Effector memory CD4-positive, alpha-beta T cell (primary cell): ENCODE results near the gene HCFC2.

Experiments used
- DNase-seq, 3 donors: peaks; one replicate each; pipeline ENCODE4 v3.0.0-alpha.2; 2020
- H3K27ac ChIP-seq: 2 replicates; pipeline ENCODE4 v1.7.0; 2013; ENCODE audit warnings: mild to moderate bottlenecking, low read length, moderate library complexity; ENCODE audit not compliant: insufficient read depth, poor library complexity, severe bottlenecking
- H3K27me3 ChIP-seq: replicated peaks from 2 replicates; pipeline ENCODE4 v1.7.0; 2013; ENCODE audit warnings: mild to moderate bottlenecking, low read length; ENCODE audit not compliant: insufficient read depth, control insufficient read depth, poor library complexity, severe bottlenecking
- H3K36me3 ChIP-seq: 2 replicates; pipeline ENCODE4 v1.7.0; 2013; ENCODE audit warnings: mild to moderate bottlenecking, low read length, moderate library complexity; ENCODE audit not compliant: control insufficient read depth, insufficient read depth
- H3K4me1 ChIP-seq: 2 replicates; pipeline ENCODE4 v1.7.0; 2013; ENCODE audit warnings: low read length, mild to moderate bottlenecking; ENCODE audit not compliant: control insufficient read depth, insufficient read depth, poor library complexity, severe bottlenecking
- H3K4me3 ChIP-seq: 2 replicates; pipeline ENCODE4 v1.7.0; 2013; ENCODE audit warnings: low read length, low read depth, mild to moderate bottlenecking; ENCODE audit not compliant: insufficient read depth, poor library complexity, severe bottlenecking
- H3K9me3 ChIP-seq: 2 replicates; pipeline ENCODE4 v1.7.0; 2013; ENCODE audit warnings: mild to moderate bottlenecking, low read length, moderate library complexity; ENCODE audit not compliant: control insufficient read depth

HCFC2 gene

DNA sequence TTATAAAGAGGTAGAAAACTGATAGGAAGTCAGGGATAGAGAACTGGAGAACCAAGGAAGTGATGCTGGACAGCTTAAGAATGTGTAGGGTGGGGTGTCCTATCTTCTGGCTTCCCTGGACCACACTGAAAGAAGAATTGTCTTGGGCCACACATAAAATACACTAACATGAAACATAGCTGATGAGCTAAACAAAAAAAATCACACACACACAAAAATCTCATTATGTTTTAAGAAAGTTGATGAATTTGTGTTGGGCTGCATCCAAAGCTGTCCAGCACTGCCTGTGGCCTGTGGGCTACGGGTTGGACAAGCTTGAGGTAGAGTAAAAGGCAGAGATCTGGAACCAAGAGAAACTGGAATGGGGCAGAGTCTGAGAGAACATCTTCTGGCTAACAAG is 21.8 kb upstream of the HCFC2 start:
- Histone ChIP-seq H3K9me3 (no peaks in the 10 kb centered on the region), H3K27ac (no peak overlapping the region), H3K4me1 (no peaks in the 10 kb centered on the region), H3K27me3 (no peaks in the 10 kb centered on the region), H3K36me3 (no peaks in the 10 kb centered on the region), H3K4me3 (no peak overlapping the region)
- DNase-seq, result no peak

DNA sequence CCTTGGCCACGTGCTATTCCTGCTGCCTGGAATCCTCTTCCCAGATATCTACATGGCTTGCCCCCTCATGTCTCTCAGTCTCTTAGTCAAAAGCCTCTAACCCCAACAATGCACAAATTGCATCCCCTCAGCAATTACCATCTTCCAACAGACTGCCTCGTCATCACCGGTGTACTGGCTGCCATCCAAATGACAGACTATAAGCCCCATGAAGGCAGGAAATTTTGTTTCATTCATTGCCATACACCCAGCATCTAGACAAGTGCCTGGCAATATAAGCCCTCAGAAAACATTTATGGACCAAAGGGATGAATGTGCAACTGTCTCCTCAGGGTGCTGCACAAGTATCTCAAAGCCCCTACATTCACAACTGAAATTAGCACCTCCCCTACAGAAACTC is 20.2 kb upstream of the HCFC2 start:
- no peak for DNase-seq
- no peak overlapping the region for H3K4me3 ChIP-seq
- H3K9me3 ChIP-seq, result no peaks in the 10 kb centered on the region
- no peak overlapping the region for H3K27ac ChIP-seq
- no peaks in the 10 kb centered on the region for H3K36me3 ChIP-seq
- no peaks in the 10 kb centered on the region for H3K4me1 ChIP-seq
- no peaks in the 10 kb centered on the region for H3K27me3 ChIP-seq

DNA sequence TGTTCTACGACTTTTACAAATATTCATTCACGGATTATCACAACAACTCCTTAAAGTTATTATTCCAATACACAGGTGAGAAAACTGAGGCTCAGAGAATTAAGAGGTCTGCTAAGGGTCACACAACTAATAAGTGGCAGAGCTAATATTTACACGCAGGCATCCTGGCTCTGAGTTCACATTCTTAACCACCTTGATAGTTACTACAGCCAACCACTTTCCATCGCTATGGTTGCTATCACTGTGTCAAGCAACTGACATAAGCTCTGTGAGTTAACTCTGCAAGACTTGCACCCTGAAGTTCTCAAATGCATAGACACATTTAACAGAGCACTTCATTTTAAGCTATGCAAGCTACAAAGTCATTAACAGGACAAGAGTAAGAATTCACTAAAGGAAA is 18.0 kb upstream of the HCFC2 start:
- no peak for DNase-seq
- Histone ChIP-seq H3K4me3 (no peak overlapping the region), H3K27ac (no peak overlapping the region), H3K27me3 (peaks cover 8% of the 10 kb centered on the region), H3K36me3 (no peaks in the 10 kb centered on the region), H3K4me1 (no peaks in the 10 kb centered on the region), H3K9me3 (no peaks in the 10 kb centered on the region)

DNA sequence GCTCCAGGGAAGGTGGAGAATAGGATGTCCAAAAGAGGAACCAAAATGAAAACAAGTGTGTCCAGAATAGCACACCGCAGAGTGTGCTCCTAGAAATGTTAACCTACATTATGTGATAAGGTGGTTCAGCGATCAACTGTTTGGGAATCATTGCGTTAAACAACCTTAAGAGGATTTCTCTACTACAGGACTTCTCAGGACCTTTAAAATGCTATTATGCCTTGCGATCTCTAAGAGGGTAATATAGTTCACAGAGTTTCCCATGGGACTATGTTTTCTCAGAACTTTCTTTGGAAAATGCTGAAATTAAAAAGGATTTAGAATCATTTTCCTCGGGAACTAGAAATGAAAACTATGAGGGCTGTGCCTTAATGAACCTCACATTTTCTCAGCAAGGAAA is 16.2 kb upstream of the HCFC2 start:
- peaks cover 13% of the 10 kb centered on the region for H3K27me3 ChIP-seq
- H3K9me3 ChIP-seq, result no peaks in the 10 kb centered on the region
- no peaks in the 10 kb centered on the region for H3K36me3 ChIP-seq
- H3K27ac ChIP-seq, result no peak overlapping the region
- no peaks in the 10 kb centered on the region for H3K4me1 ChIP-seq
- no peak for DNase-seq
- no peak overlapping the region for H3K4me3 ChIP-seq

DNA sequence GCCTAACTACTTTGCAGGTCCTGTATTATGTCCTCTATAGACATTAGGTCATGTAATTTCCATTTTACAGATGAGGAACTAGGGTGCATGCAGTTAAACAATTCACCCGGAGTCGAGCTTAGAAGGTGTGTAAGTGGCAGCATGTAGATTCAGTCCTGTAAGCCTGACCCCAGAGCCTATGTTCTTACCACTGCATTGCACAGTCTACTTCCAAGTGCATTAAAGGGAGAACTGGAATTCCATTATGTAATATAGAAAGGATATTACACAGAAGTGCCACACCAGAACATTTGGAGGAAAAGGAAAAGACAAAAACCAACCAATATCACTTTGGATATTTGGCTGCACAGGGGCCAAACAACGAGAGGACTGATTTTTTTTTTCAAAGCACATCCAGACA is 15.5 kb upstream of the HCFC2 start:
- Histone ChIP-seq H3K4me1 (no peaks in the 10 kb centered on the region), H3K27me3 (peaks cover 13% of the 10 kb centered on the region), H3K9me3 (no peaks in the 10 kb centered on the region), H3K4me3 (no peak overlapping the region), H3K27ac (no peak overlapping the region), H3K36me3 (no peaks in the 10 kb centered on the region)
- DNase-seq, result no peak

DNA sequence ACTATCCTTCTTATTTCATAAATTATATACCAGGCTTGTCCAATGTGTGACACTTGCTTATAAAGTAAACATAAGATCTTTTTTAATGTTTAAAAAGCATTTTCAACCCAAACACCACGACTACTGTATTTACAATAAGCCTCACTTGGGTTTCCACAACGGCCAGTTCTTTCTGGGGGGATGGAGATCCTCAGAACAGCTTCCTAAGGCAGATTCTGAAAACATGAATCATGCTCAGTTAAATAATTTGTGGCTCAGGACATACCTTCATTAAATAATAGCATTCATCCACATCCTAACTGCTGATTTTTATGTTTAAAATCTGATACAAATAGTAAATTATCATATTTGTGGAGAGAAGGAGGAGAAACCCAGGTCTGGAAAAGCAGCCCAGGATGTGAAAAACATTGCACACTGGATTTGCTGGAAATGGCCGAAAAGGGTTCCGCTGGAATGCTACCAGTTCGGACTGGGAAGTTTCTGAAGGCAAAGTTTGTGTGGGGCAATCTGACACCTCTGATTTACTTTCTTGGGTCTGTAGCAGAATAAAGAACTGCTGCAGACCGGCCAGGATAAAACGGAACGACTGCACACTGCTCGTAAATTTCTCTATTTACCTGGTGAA is 14.9 kb upstream of the HCFC2 start:
- H3K4me1 ChIP-seq, result no peaks in the 10 kb centered on the region
- no peaks in the 10 kb centered on the region for H3K9me3 ChIP-seq
- H3K36me3 ChIP-seq, result no peaks in the 10 kb centered on the region
- H3K27ac ChIP-seq, result no peak overlapping the region
- H3K27me3 ChIP-seq, result peaks cover 13% of the 10 kb centered on the region
- H3K4me3 ChIP-seq, result no peak overlapping the region
- no peak for DNase-seq

DNA sequence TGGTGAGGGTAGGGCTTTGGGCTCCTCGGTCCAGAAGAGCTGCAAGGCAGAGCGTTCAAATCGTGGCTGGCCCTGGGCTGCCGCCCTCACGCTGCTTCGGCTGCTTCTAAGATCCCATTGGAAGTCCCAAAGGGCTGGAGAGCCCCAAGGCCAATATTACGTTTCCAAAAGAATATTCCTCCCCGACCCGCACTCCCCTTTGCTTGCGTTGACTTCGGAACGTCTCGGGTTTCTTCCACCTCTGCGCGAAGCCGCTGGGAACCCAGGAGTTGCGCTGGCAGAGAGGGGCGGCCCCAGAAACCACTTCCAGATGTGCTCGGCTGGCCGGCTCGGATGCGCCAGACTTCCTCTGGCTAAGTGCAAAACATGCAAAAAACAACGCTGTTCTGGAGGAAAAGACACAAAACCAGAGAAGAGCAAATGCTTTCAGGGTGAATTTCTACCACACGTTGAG is 14.4 kb upstream of the HCFC2 start, which contains the start of gene GLT8D2:
Gene GLT8D2 (minus strand): TSS at position 285 of the 454 bp plus-strand sequence. CDS start 30,539 bp downstream, outside the sequence.
- Histone ChIP-seq H3K27me3 (peaks cover 13% of the 10 kb centered on the region), H3K27ac (no peak within 1 kb of the TSS), H3K9me3 (no peaks in the 10 kb centered on the region), H3K36me3 (no peaks in the 10 kb centered on the region), H3K4me1 (no peaks in the 10 kb centered on the region), H3K4me3 (no peak within 1 kb of the TSS)
- DNase-seq, result no peak

DNA sequence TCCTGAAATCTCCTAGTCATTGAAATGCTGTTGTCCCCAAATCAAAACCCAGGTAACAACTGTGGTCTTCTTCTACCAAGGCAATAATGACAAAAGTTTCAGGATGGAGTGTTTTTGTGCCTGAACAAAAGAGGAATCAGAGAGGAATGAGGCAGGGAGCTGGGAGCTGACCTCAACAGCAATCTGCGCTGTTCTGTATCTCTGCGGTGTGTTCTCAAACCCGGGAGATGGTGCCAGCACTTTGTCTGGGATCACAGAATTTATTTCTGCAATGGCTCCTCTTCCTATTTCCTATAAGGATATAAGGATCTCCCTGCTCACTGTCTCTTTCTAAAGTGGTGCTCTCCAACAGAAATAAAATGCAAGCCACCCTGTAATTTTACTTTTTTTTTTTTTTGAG is 13.9 kb upstream of the HCFC2 start:
- peaks cover 13% of the 10 kb centered on the region for H3K27me3 ChIP-seq
- H3K9me3 ChIP-seq, result no peaks in the 10 kb centered on the region
- H3K4me3 ChIP-seq, result no peak overlapping the region
- H3K4me1 ChIP-seq, result no peaks in the 10 kb centered on the region
- no peak overlapping the region for H3K27ac ChIP-seq
- DNase-seq, result no peak
- H3K36me3 ChIP-seq, result no peaks in the 10 kb centered on the region

DNA sequence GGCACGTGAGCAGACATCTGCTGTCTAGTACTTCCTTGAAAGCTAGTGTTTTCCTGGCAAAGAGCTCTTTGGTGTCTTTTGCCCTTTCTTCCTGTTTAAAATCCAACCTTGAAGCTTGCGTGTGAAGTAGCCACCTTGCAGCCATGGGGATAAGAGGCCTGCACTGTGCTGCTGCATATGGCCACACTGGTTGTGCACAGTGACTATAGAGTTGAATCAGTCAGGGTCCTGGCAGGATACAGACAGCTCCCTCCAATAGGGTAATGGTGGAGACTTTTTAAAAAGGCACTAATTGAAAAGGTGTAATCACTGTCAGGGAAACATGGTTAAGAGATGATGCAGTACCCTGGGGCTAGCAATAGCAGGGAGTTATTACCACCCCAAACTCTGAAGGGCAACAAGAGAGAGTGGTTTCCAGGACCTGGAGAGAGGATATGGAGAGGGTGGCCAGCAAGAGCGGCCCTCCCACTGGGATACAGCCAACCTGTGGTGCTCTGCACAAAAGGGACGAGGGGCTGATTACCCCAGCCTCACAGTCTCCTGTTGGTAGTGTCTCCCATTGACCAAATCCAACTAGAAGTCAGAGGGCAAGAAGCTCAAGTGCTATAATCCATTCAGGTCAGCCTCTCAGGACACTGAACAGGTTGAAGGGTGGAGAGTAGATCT is 9.5 kb upstream of the HCFC2 start:
- H3K4me3 ChIP-seq, result no peak overlapping the region
- H3K27me3 ChIP-seq, result peaks cover 9% of the 10 kb centered on the region
- H3K9me3 ChIP-seq, result no peaks in the 10 kb centered on the region
- H3K36me3 ChIP-seq, result no peaks in the 10 kb centered on the region
- DNase-seq, result no peak
- no peak overlapping the region for H3K27ac ChIP-seq
- no peaks in the 10 kb centered on the region for H3K4me1 ChIP-seq

DNA sequence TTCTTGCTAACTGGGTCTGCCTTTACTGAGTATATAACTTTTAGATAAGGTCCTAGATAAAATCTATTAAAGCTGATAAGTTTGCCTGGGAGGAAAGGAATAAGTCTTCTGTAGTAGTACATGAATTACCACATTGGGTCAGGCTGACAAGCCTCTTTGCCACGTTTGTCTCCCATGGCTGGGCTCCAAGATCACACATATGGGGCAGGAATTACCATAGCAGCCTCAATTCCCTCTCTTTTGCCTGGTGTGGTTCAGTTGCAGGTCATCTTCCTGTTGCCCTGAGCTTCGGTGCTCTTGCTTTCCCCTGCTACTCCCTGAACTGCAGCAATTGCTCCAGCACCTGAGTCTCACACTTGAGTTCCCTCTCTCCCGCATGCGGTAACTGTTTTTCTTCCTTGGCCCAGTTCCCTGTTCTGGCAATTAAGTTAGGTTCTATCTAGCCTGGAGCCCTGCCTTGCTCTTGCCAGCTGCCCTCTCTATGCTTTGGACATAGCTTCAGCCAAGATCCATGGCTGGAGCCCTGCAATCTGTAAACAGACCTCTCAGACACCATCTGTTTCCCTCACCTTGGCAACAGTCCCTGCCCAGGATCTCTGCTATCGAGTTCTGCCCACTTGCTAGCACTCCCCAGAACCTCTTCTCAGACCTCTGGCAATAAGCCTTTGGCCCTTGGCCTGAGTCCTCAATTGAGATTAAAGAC is 8.5 kb upstream of the HCFC2 start:
- Histone ChIP-seq H3K27me3 (peaks cover 4% of the 10 kb centered on the region), H3K4me3 (no peak overlapping the region), H3K36me3 (no peaks in the 10 kb centered on the region), H3K4me1 (no peaks in the 10 kb centered on the region), H3K9me3 (no peaks in the 10 kb centered on the region), H3K27ac (no peak overlapping the region)
- no peak for DNase-seq
